Endothelial cell (in vitro differentiated cells): Measurements from ENCODE around the gene CROCC. TPM values are rescaled to one million over a fixed set of nuclear protein-coding genes. Genes with fewer than 3 reads are reported as not detected.
"Not testable (repeated sequence)": the region's sequence is repeated elsewhere in the genome, so short reads cannot be mapped to it uniquely, and the experiment has no call there.

Source experiments
- DNase-seq: peaks from one replicate; pipeline ENCODE4 v3.0.0; 2021; ENCODE audit warnings: low spot score
- H3K27ac Mint-ChIP-seq: one replicate; pipeline ENCODE4 v1.8.0; 2021; ENCODE audit warnings: mixed read lengths, inconsistent platforms; ENCODE audit not compliant: unreplicated experiment
- H3K27me3 Mint-ChIP-seq: one replicate; pipeline ENCODE4 v1.8.0; 2021; ENCODE audit warnings: mild to moderate bottlenecking, moderate library complexity, mixed read lengths, inconsistent platforms; ENCODE audit not compliant: unreplicated experiment
- H3K36me3 Mint-ChIP-seq: one replicate; pipeline ENCODE4 v1.8.0; 2021; ENCODE audit warnings: mild to moderate bottlenecking, low read depth, mixed read lengths, inconsistent platforms; ENCODE audit not compliant: unreplicated experiment
- H3K4me1 Mint-ChIP-seq: one replicate; pipeline ENCODE4 v1.8.0; 2021; ENCODE audit warnings: mild to moderate bottlenecking, mixed read lengths, inconsistent platforms; ENCODE audit not compliant: unreplicated experiment
- H3K4me3 Mint-ChIP-seq: one replicate; pipeline ENCODE4 v1.8.0; 2021; ENCODE audit warnings: mild to moderate bottlenecking, mixed read lengths, inconsistent platforms; ENCODE audit not compliant: unreplicated experiment
- H3K9me3 Mint-ChIP-seq: one replicate; pipeline ENCODE4 v1.8.0; 2021; ENCODE audit warnings: mixed read lengths, inconsistent platforms; ENCODE audit not compliant: unreplicated experiment
- CTCF ChIP-seq: fragments of 200-600 bp; sonication (generic); IDR thresholded peaks from one replicate; pipeline ENCODE4 v1.5.0; 2021; ENCODE audit warnings: antibody characterized with exemption; ENCODE audit not compliant: unreplicated experiment
- total RNA-seq: library from RNA; stranded (reverse); fragmentation: NEBNext Ultra II Directional; extraction: Animal tissue kit (Norgen Biotek cat#: 25700); gene quantifications from one replicate; pipeline ENCODE4 v1.2.1, GENCODE V29; 2021; ENCODE audit not compliant: unreplicated experiment

CROCC gene
- total RNA-seq, 1 donor from 2014 or later = 38.9 TPM

GRCh38 chr1:16960560-16961296, 39.0 kb downstream of the CROCC start:
- peak; percentile 63 for TF ChIP-seq CTCF
- H3K4me3 Mint-ChIP-seq = peak overlapping the region; percentile 59
- H3K27me3 Mint-ChIP-seq = peaks cover 3% of the 10 kb centered on the region
- H3K9me3 Mint-ChIP-seq = no peaks in the 10 kb centered on the region
- no peak overlapping the region for H3K27ac Mint-ChIP-seq
- no peaks in the 10 kb centered on the region for H3K4me1 Mint-ChIP-seq
- DNase-seq = peak; percentile 92
- peaks cover 7% of the 10 kb centered on the region for H3K36me3 Mint-ChIP-seq

- no peaks in the 10 kb centered on the region for H3K9me3 Mint-ChIP-seq
- no peak overlapping the region for H3K4me3 Mint-ChIP-seq
- peaks cover 2% of the 10 kb centered on the region for H3K27me3 Mint-ChIP-seq
- no peak for DNase-seq
- TF ChIP-seq CTCF = no peak
- peaks cover 10% of the 10 kb centered on the region for H3K36me3 Mint-ChIP-seq
- no peak overlapping the region for H3K27ac Mint-ChIP-seq
- no peaks in the 10 kb centered on the region for H3K4me1 Mint-ChIP-seq
These were observed 39.8 kb downstream of the CROCC start for GRCh38 chr1:16961297-16962133.

- H3K36me3 Mint-ChIP-seq = peaks cover 17% of the 10 kb centered on the region
- H3K9me3 Mint-ChIP-seq, H3K27ac Mint-ChIP-seq, H3K27me3 Mint-ChIP-seq, H3K4me1 Mint-ChIP-seq, H3K4me3 Mint-ChIP-seq, DNase-seq: not testable (repeated sequence)
These were observed 42.4 kb downstream of the CROCC start for GRCh38 chr1:16964169-16964568.

- H3K4me3 Mint-ChIP-seq = no peak overlapping the region
- no peak overlapping the region for H3K27ac Mint-ChIP-seq
- no peak for DNase-seq
- H3K9me3 Mint-ChIP-seq = no peaks in the 10 kb centered on the region
- H3K36me3 Mint-ChIP-seq = peaks cover 17% of the 10 kb centered on the region
- peaks cover 9% of the 10 kb centered on the region for H3K27me3 Mint-ChIP-seq
- no peak for TF ChIP-seq CTCF
- H3K4me1 Mint-ChIP-seq = no peaks in the 10 kb centered on the region
These were observed 43.8 kb downstream of the CROCC start for GRCh38 chr1:16965486-16966067.

- H3K9me3 Mint-ChIP-seq = no peaks in the 10 kb centered on the region
These were observed 44.6 kb downstream of the CROCC start for GRCh38 chr1:16966282-16966681.

More at GRCh38 chr1:16966282-16966681, 44.6 kb downstream of the CROCC start:
- no peak for DNase-seq
- no peak for TF ChIP-seq CTCF
- H3K27ac Mint-ChIP-seq = no peak overlapping the region
- H3K27me3 Mint-ChIP-seq = peaks cover 13% of the 10 kb centered on the region
- H3K36me3 Mint-ChIP-seq = peaks cover 17% of the 10 kb centered on the region
- H3K4me1 Mint-ChIP-seq = no peaks in the 10 kb centered on the region
- no peak overlapping the region for H3K4me3 Mint-ChIP-seq
